ENCODE data around the gene DIAPH1.

The DIAPH1 gene

DNA sequence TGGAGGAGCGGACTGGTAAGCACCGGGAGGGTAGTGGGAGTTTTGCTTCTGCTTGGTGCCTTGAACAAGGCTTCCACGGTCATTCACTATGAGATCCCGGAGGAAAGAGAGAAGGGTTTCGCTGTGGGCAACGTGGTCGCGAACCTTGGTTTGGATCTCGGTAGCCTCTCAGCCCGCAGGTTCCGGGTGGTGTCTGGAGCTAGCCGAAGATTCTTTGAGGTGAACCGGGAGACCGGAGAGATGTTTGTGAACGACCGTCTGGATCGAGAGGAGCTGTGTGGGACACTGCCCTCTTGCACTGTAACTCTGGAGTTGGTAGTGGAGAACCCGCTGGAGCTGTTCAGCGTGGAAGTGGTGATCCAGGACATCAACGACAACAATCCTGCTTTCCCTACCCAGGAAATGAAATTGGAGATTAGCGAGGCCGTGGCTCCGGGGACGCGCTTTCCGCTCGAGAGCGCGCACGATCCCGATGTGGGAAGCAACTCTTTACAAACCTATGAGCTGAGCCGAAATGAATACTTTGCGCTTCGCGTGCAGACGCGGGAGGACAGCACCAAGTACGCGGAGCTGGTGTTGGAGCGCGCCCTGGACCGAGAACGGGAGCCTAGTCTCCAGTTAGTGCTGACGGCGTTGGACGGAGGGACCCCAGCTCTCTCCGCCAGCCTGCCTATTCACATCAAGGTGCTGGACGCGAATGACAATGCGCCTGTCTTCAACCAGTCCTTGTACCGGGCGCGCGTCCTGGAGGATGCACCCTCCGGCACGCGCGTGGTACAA is 142.5 kb downstream of the DIAPH1 start:
- DNase-seq: no peak

DNA sequence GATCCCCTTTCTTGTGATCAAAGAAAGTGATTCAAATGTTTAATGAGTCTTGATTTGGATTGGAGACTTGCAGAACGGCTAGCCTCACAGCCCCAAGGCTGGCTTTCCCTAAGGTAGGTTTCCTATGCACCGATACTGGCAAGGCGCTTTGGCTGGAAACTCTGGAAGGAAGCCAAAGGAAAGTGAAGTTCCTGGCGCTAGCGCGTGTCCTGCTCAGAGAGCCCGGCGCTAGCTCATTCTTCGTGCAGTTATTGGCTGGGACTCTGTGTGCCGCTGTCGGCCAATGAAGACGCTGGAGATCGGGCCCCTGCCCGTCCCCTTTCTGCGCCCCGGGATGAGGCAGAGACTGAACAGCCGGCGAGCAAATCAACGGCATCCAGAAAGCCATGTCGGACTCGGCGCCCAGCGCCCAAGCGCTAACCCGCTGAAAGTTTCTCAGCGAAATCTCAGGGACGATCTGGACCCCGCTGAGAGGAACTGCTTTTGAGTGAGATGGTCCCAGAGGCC is 143.1 kb downstream of the DIAPH1 start, which contains the start of gene PCDHGC3:
Gene PCDHGC3, plus strand, starts transcription at position 342 of the 507 bp plus-strand sequence. Its CDS starts 151 bp downstream, at position 493.
- DNase-seq: no peak

DNA sequence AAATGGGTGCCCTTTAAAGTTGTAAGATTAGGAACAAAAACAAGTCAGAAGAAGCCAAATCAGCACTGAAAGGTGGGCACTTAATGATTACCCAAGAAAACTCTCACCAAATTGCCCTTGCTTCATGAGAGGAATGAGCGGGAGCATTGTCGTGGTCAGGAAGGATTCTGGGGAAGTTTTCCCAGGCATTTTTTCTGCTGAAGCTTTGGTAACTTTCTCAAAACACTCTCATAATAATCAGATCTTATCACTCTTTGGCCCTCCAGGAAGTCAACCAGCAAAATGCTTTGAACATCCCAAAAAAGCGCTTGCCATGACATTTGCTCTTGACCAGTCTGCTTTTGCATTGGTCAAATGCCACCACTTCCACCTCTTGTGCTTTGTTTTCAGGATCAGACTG is 153.4 kb downstream of the DIAPH1 start:
- DNase-seq: no peak

All from GDM1 (cell line).